Prostate gland (tissue), 2 donors: Measurements from ENCODE around the gene EMCN.

ENCODE experiments used
- CTCF ChIP-seq, 4 experiments: fragments of 200-600 bp in 2 of 4; fragments of 450-650 bp in 2 of 4; sonication (generic) in 2 of 4; IDR thresholded peaks; 1 replicate in 3 of 4; 2 replicates in 1 of 4; pipeline ENCODE4 v1.5.1; 2016 to 2019; ENCODE audit warnings: antibody characterized with exemption in 4 of 4, mild to moderate bottlenecking in 2 of 4, moderate library complexity in 2 of 4
- POLR2A ChIP-seq: fragments of 450-650 bp; IDR thresholded peaks from one replicate; pipeline ENCODE4 v1.6.1; 2016; ENCODE audit warnings: antibody characterized with exemption, mild to moderate bottlenecking

GRCh38 chr4:100497791-100498190 is 20.0 kb downstream of the EMCN start:
- TF ChIP-seq CTCF (IDR thresholded peaks at IDR 0.05) (no peak), POLR2A (no peak)
